H1 (cell line): ENCODE data around the gene YAP1. TPM values are rescaled to one million over a fixed set of nuclear protein-coding genes. Genes with fewer than 3 reads are reported as not detected.

Experiments
- CTCF ChIA-PET: fragments of 300-600 bp; sonication (Branson Sonifier 250); formaldehyde crosslinking; loops from one replicate; lab custom pipeline; 2021; ENCODE audit not compliant: partially characterized antibody; lab: Charles Lee
- POLR2A ChIA-PET: fragments of 300-600 bp; sonication (Branson Sonifier 250); formaldehyde crosslinking; loops from one replicate; lab custom pipeline; 2021; ENCODE audit warnings: inconsistent platforms; ENCODE audit not compliant: partially characterized antibody; lab: Charles Lee
- DNase-seq, 2 experiments: peaks; one replicate each; pipeline versions ENCODE4 v3.0.0 to v3.0.0-alpha.2; 2010 to 2022; ENCODE audit warnings: low spot score in 2 of 2, low read depth in 1 of 2, mixed read lengths in 1 of 2
- FAIRE-seq: peaks from 2 replicates; lab custom pipeline; 2011; peaks lifted over from hg19 to GRCh38; lab: Jason Lieb, UNC
- H2AFZ ChIP-seq: 2 replicates; pipeline ENCODE4 v1.8.1; 2012; ENCODE audit warnings: low read length, inconsistent platforms
- H2AK5ac ChIP-seq: 2 replicates; pipeline ENCODE4 v1.6.1; 2013; ENCODE audit warnings: low read depth, low read length
- H2BK120ac ChIP-seq: replicated peaks from 2 replicates; pipeline ENCODE3; 2013; ENCODE audit warnings: low read depth, low read length, inconsistent platforms
- H2BK12ac ChIP-seq: 2 replicates; pipeline ENCODE4 v1.6.1; 2013; ENCODE audit warnings: low read depth, low read length
- H2BK15ac ChIP-seq: 2 replicates; pipeline ENCODE4 v1.6.1; 2013; ENCODE audit warnings: low read length
- H2BK20ac ChIP-seq: 2 replicates; pipeline ENCODE4 v1.6.1; 2013; ENCODE audit warnings: low read length
- H2BK5ac ChIP-seq: 2 replicates; pipeline ENCODE4 v1.6.1; 2013; ENCODE audit warnings: low read depth, low read length
- H3K14ac ChIP-seq: 2 replicates; pipeline ENCODE4 v1.6.1; 2013; ENCODE audit warnings: inconsistent platforms; ENCODE audit not compliant: insufficient read length
- H3K18ac ChIP-seq: 2 replicates; pipeline ENCODE4 v1.6.1; 2013; ENCODE audit warnings: low read length; ENCODE audit errors: extremely low read depth
- H3K23ac ChIP-seq: 2 replicates; pipeline ENCODE4 v1.6.1; 2013; ENCODE audit warnings: inconsistent platforms; ENCODE audit not compliant: insufficient read length
- H3K23me2 ChIP-seq: 2 replicates; pipeline ENCODE4 v1.6.1; 2013; ENCODE audit warnings: low read depth, low read length
- H3K27ac ChIP-seq: 2 replicates; pipeline ENCODE4 v1.6.1; 2011; ENCODE audit warnings: low read depth, low read length, inconsistent platforms
- H3K27me3 ChIP-seq, 4 experiments: replicated peaks in 1 of 4; 1 replicate in 1 of 4; 2 replicates in 3 of 4; pipeline versions ENCODE4 v1.6.1 to v1.8.1; 2011 to 2013; ENCODE audit warnings: low read length in 3 of 4, mild to moderate bottlenecking in 3 of 4, inconsistent platforms in 2 of 4, mixed read lengths in 2 of 4, moderate library complexity in 1 of 4; ENCODE audit not compliant: control insufficient read depth in 3 of 4, insufficient read depth in 3 of 4; ENCODE audit errors: extremely low read depth in 1 of 4
- H3K36me3 ChIP-seq, 4 experiments: 2 replicates each; pipeline versions ENCODE4 v1.6.1 to v1.8.1; 2011 to 2013; ENCODE audit warnings: mild to moderate bottlenecking in 4 of 4, low read length in 3 of 4, moderate library complexity in 2 of 4, control low read depth in 1 of 4, inconsistent platforms in 1 of 4; ENCODE audit not compliant: insufficient read depth in 4 of 4, control insufficient read depth in 2 of 4
- H3K4ac ChIP-seq: replicated peaks from 2 replicates; pipeline ENCODE3; 2013; ENCODE audit warnings: low read length, low read depth, mixed read lengths, inconsistent platforms; ENCODE audit not compliant: insufficient read length
- H3K4me1 ChIP-seq, 4 experiments: replicated peaks in 1 of 4; 1 replicate in 1 of 4; 2 replicates in 3 of 4; pipeline versions ENCODE4 v1.6.1 to v1.8.1; 2011 to 2013; ENCODE audit warnings: low read length in 3 of 4, inconsistent platforms in 2 of 4, mixed read lengths in 1 of 4; ENCODE audit not compliant: insufficient read depth in 4 of 4, control insufficient read depth in 3 of 4
- H3K4me2 ChIP-seq, 2 experiments: 2 replicates each; pipeline versions ENCODE4 v1.6.1 to v1.8.1; 2011 to 2013; ENCODE audit warnings: low read depth in 2 of 2, low read length in 2 of 2, control low read depth in 1 of 2, inconsistent platforms in 1 of 2, mild to moderate bottlenecking in 1 of 2; ENCODE audit not compliant: insufficient read depth in 1 of 2
- H3K4me3 ChIP-seq, 4 experiments: fragments of 200-600, 300-600 bp in 1 of 4; sonication (generic), shearing (Covaris generic), sonication (Bioruptor Twin) in 1 of 4; 2 replicates each; pipeline versions ENCODE4 v1.5.1 to v1.8.1; 2011 to 2016; ENCODE audit warnings: low read length in 4 of 4, low read depth in 3 of 4, control low read depth in 2 of 4, inconsistent platforms in 2 of 4, mild to moderate bottlenecking in 2 of 4, mixed read lengths in 1 of 4, moderate library complexity in 1 of 4; ENCODE audit not compliant: insufficient read depth in 2 of 4; ENCODE audit errors: extremely low read depth in 1 of 4
- H3K56ac ChIP-seq: replicated peaks from 2 replicates; pipeline ENCODE3; 2013; ENCODE audit warnings: low read depth, mild to moderate bottlenecking, mixed read lengths, low read length, inconsistent platforms; ENCODE audit not compliant: insufficient read length
- H3K79me1 ChIP-seq: 2 replicates; pipeline ENCODE4 v1.6.1; 2013; ENCODE audit warnings: low read depth, low read length, control low read depth
- H3K79me2 ChIP-seq, 2 experiments: 2 replicates each; pipeline versions ENCODE4 v1.6.1 to v1.8.1; 2012 to 2013; ENCODE audit warnings: low read length in 2 of 2, mild to moderate bottlenecking in 2 of 2, inconsistent platforms in 1 of 2; ENCODE audit not compliant: insufficient read depth in 2 of 2, control insufficient read depth in 1 of 2
- H3K9ac ChIP-seq, 4 experiments: replicated peaks in 1 of 4; 1 replicate in 1 of 4; 2 replicates in 3 of 4; pipeline versions ENCODE4 v1.6.1 to v1.8.1; 2011 to 2013; ENCODE audit warnings: low read depth in 3 of 4, low read length in 3 of 4, control low read depth in 2 of 4, mild to moderate bottlenecking in 2 of 4, moderate library complexity in 2 of 4, inconsistent platforms in 1 of 4; ENCODE audit errors: extremely low read depth in 1 of 4
- H3K9me3 ChIP-seq, 2 experiments: 2 replicates each; pipeline versions ENCODE4 v1.6.1 to v1.8.1; 2012 to 2013; ENCODE audit warnings: mild to moderate bottlenecking in 2 of 2, moderate library complexity in 2 of 2, control low read depth in 1 of 2, inconsistent platforms in 1 of 2, low read depth in 1 of 2, low read length in 1 of 2, mixed read lengths in 1 of 2; ENCODE audit not compliant: insufficient read depth in 2 of 2
- H4K20me1 ChIP-seq, 2 experiments: replicated peaks in 1 of 2; 2 replicates each; pipeline versions ENCODE3 to v1.8.1; 2011 to 2013; ENCODE audit warnings: inconsistent platforms in 2 of 2, low read length in 2 of 2, mild to moderate bottlenecking in 1 of 2; ENCODE audit not compliant: insufficient read depth in 2 of 2, control insufficient read depth in 1 of 2
- H4K5ac ChIP-seq: 2 replicates; pipeline ENCODE4 v1.6.1; 2013; ENCODE audit warnings: low read length, low read depth, mixed read lengths, inconsistent platforms; ENCODE audit not compliant: insufficient read length
- H4K8ac ChIP-seq: 2 replicates; pipeline ENCODE4 v1.8.0; 2013; ENCODE audit warnings: mild to moderate bottlenecking, moderate library complexity, low read length, inconsistent platforms; ENCODE audit not compliant: insufficient read depth; ENCODE audit errors: extremely low read depth
- H4K91ac ChIP-seq: replicated peaks from 2 replicates; pipeline ENCODE3; 2013; ENCODE audit warnings: low read length, mixed read lengths, inconsistent platforms; ENCODE audit not compliant: insufficient read length
- CREB1 ChIP-seq: IDR thresholded peaks from 2 replicates; pipeline ENCODE4 v1.6.1; 2012; ENCODE audit warnings: inconsistent platforms
- EZH2 ChIP-seq: fragments of 200-600 bp; sonication (generic); IDR thresholded peaks from 2 replicates; pipeline ENCODE4 v1.7.1; 2012; ENCODE audit warnings: low read depth, mild to moderate bottlenecking, moderate library complexity, low read length, inconsistent platforms; ENCODE audit not compliant: severe bottlenecking
- KDM4A ChIP-seq: IDR thresholded peaks from one replicate; pipeline ENCODE4 v1.7.1; 2012; ENCODE audit warnings: low read depth, mild to moderate bottlenecking, moderate library complexity, low read length, inconsistent platforms; ENCODE audit not compliant: severe bottlenecking
- RAD21 ChIP-seq, 2 experiments: IDR thresholded peaks in 1 of 2; conservative IDR thresholded peaks in 1 of 2; 2 replicates each; pipeline ENCODE4 v1.6.1; 2011; ENCODE audit warnings: low read depth in 2 of 2, low read length in 2 of 2, improper control_type of control experiment in 1 of 2, inconsistent platforms in 1 of 2, mild to moderate bottlenecking in 1 of 2, moderate library complexity in 1 of 2
- WGBS, 2 experiments: shearing (Covaris generic) in 1 of 2; methylation state at CpG; one replicate each; pipeline versions ENCODE4 v1.1.6 to v1.1.7; 2013 to 2015; ENCODE audit warnings: low lambda C conversion rate in 2 of 2, mixed read lengths in 2 of 2, inconsistent platforms in 1 of 2, low coverage in 1 of 2, missing lambda C conversion rate in 1 of 2; ENCODE audit not compliant: insufficient replicate concordance in 2 of 2, insufficient coverage in 1 of 2, insufficient read length in 1 of 2; ENCODE audit errors: extremely low coverage in 1 of 2, missing lambda C conversion rate in 1 of 2; 5-methylcytosine and 5-hydroxymethylcytosine counted together
- polyA plus RNA-seq, 7 experiments: library from polyadenylated mRNA; depleted of rRNA in 3 of 7; stranded (reverse) in 5 of 7; unstranded in 2 of 7; fragments of >200 nt in 5 of 7; fragments of 200-250 nt in 2 of 7; gene quantifications; 1 replicate in 5 of 7; 2 replicates in 1 of 7; 4 replicates in 1 of 7; pipeline versions ENCODE4 v1.2.1 to v1.2.3, GENCODE V29; 2011 to 2013; ENCODE audit warnings: missing spikeins in 2 of 7, mixed read lengths in 2 of 7
- total RNA-seq: library from RNA; stranded (reverse); fragmentation: NEBNext Ultra II Directional; extraction: Animal tissue kit (Norgen Biotek cat#: 25700); gene quantifications from 2 replicates; pipeline ENCODE4 v1.2.1, GENCODE V29; 2021
- TF ChIP-seq, protein P1 (sequence below): IDR thresholded peaks from 2 replicates; pipeline ENCODE4 v1.6.1; 2011; ENCODE audit warnings: low read depth, mild to moderate bottlenecking, low read length; ENCODE audit not compliant: insufficient read depth

YAP1 gene
- total and polyA plus RNA-seq, 2 of the 8 experiments (the other 6 are each of a cell fraction or from before 2014, with no cell fraction given): 62.0 to 108 TPM

DNA sequence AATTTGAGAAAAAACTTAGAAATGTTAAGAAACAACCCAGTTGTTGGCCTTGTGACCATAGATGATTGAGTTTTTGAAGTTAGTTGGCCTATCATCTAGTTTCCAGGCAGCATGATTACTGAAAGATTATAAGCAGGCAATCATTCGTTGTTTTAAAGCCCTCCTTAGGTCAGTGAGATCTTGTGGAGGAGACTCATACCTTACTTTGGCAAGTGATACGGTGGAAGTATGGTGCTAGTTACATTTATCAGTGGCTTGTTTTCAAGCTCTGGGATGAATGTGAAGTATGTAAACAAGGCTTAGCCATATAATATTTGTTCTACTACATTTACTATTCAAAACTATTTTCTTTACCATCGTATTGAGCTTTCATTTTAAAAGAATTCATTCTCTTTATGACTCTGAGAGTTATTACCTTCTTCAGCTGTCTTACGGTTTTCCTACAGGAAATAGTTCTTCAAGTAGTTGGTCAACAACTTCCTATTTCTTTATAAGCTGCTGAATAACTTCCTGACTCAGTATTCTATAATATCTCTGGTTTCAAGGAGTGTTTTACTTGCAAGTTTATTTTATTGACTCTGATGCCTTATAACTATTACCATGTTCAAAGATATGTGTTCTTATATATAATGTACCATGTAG lies 7.3 kb downstream of the YAP1 start:
- Histone ChIP-seq H4K91ac (no peak overlapping the region), H3K14ac (no peak overlapping the region), H4K20me1 (peaks cover 0 to 3% of the 10 kb centered on the region in 2 experiments), H2BK120ac (no peak overlapping the region), H3K56ac (no peak overlapping the region), H3K27ac (no peak overlapping the region), H2BK12ac (no peak overlapping the region), H3K79me1 (peaks cover 2% of the 10 kb centered on the region; the same call in 1 of the 2 replicates), H3K9me3 (no peaks in the 10 kb centered on the region), H3K4me1 (peaks cover 0 to 41% (median 5%) of the 10 kb centered on the region in 4 experiments; a peak in 5 of 7 replicates), H2BK5ac (no peak overlapping the region), H4K5ac (no peak overlapping the region), H3K4ac (no peak overlapping the region), H2AK5ac (no peak overlapping the region), H3K9ac (no peak overlapping the region), H3K36me3 (peaks cover 0 to 7% (median 0%) of the 10 kb centered on the region in 4 experiments; a peak in 1 of 8 replicates), H2AFZ (no peak overlapping the region), H2BK15ac (no peak overlapping the region), H2BK20ac (no peak overlapping the region), H4K8ac (no peak overlapping the region), H3K23ac (no peak overlapping the region), H3K4me2 (no peak overlapping the region; a peak in 1 of 4 replicates), H3K23me2 (no peaks in the 10 kb centered on the region; the same call in 1 of the 2 replicates), H3K4me3 (no peak overlapping the region), H3K18ac (no peak overlapping the region; the same call in 1 of the 2 replicates), H3K27me3 (no peaks in the 10 kb centered on the region), H3K79me2 (peaks cover 6 to 90% of the 10 kb centered on the region in 2 experiments; a peak in 3 of 4 replicates)
- DNase-seq (peak in 1 of 2 experiments; percentile 6), FAIRE-seq (no peak)
- WGBS, 2 experiments: 87% methylated on average over 4 of the region's 4 CpGs; no CpG with 5 or more reads in 1 of the 2 experiments
- TF ChIP-seq RAD21 (IDR thresholded peaks at IDR 0.05 in 1 of 2, conservative IDR thresholded peaks at IDR 0.05 in 1 of 2; ENCODE audit: low read depth in 2 of 2, low read length in 2 of 2): no peak
- no peak for TF ChIP-seq KDM4A
- TF ChIP-seq EZH2: no peak
- TF ChIP-seq, protein P1, sequence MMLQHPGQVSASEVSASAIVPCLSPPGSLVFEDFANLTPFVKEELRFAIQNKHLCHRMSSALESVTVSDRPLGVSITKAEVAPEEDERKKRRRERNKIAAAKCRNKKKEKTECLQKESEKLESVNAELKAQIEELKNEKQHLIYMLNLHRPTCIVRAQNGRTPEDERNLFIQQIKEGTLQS: no peak
- TF ChIP-seq CREB1: no peak
- ChIA-PET CTCF (interaction anchor here (2.0 kb wide), 1 partner anchor 137 kb away, joined by 8 read pairs; no protein-coding TSS in a partner anchor), POLR2A (interaction anchor here (1.8 kb wide), 1 partner anchor 8 kb away, joined by 7 read pairs; no protein-coding TSS in a partner anchor)
